Naive thymus-derived CD8-positive, alpha-beta T cell (primary cell): ENCODE results near the gene P2RX6. TPM values are rescaled to one million over a fixed set of nuclear protein-coding genes. Genes with fewer than 3 reads are reported as not detected.

Experiments
- ATAC-seq, 2 donors: fragments of 150-1000 bp; cut with Tn5 transposase in 1 of 2; sonication (Bioruptor Pico), chemical (Tn5 transposase) in 1 of 2; 1 replicate in 1 of 2; 2 replicates in 1 of 2; pipeline ENCODE4 v1.10.0; 2021; ENCODE audit warnings: mild to moderate bottlenecking in 2 of 2, moderate library complexity in 2 of 2
- POLR2A ChIA-PET: fragments of 350-600 bp; sonication (Branson Sonifier 250); formaldehyde crosslinking; loops from one replicate; lab custom pipeline; 2021; ENCODE audit warnings: antibody characterized with exemption; lab: Charles Lee
- DNase-seq, 10 donors: peaks; one replicate each; pipeline versions ENCODE4 v3.0.0 to v3.0.0-alpha.2; 2020 to 2022
- H3K27ac Mint-ChIP-seq, 10 donors: one replicate each; pipeline ENCODE4 v1.8.0; 2020 to 2022; ENCODE audit warnings: mild to moderate bottlenecking in 10 of 10, mixed read lengths in 10 of 10, moderate library complexity in 4 of 10, inconsistent platforms in 1 of 10
- H3K27me3 Mint-ChIP-seq, 5 donors: one replicate each; pipeline ENCODE4 v1.8.0; 2021 to 2022; ENCODE audit warnings: mixed read lengths in 5 of 5
- H3K36me3 Mint-ChIP-seq, 3 donors: one replicate each; pipeline ENCODE4 v1.8.0; 2020 to 2022; ENCODE audit warnings: mixed read lengths in 3 of 3, mild to moderate bottlenecking in 2 of 3, inconsistent platforms in 1 of 3
- H3K4me1 Mint-ChIP-seq, 4 donors: one replicate each; pipeline ENCODE4 v1.8.0; 2021 to 2022; ENCODE audit warnings: mixed read lengths in 4 of 4
- H3K4me3 Mint-ChIP-seq, 10 donors: one replicate each; pipeline ENCODE4 v1.8.0; 2020 to 2022; ENCODE audit warnings: mild to moderate bottlenecking in 10 of 10, mixed read lengths in 10 of 10, moderate library complexity in 6 of 10, inconsistent platforms in 1 of 10
- H3K9me3 Mint-ChIP-seq, 9 donors: one replicate each; pipeline ENCODE4 v1.8.0; 2020 to 2022; ENCODE audit warnings: mixed read lengths in 9 of 9, mild to moderate bottlenecking in 3 of 9, inconsistent platforms in 1 of 9, moderate library complexity in 1 of 9
- microRNA-seq: library from miRNA; unstranded; fragments of <30 nt; microRNA quantifications from one replicate; pipeline ENCODE4 v1.2.0, GENCODE V29; 2022; ENCODE audit warnings: borderline microRNAs expressed
- polyA plus RNA-seq, 3 donors: library from polyadenylated mRNA; unstranded; fragments of 300-500 nt; fragmentation: Illumina TruSeq; gene quantifications; one replicate each; pipeline ENCODE4 v1.2.3, GENCODE V29; 2021
- total RNA-seq, 8 experiments: library from RNA in 2 of 8; stranded (reverse) in 2 of 8; gene quantifications; one replicate each; pipeline ENCODE4 v1.2.3 and lab custom pipeline; 2021 to 2026

The P2RX6 gene
- total and polyA plus RNA-seq, 5 experiments from 2014 or later: 0.25 to 4.5 (median 1.1) TPM

GRCh38 chr22:21073482-21073881 is 58.5 kb downstream of the P2RX6 start:
- no peak for DNase-seq
- Mint-ChIP-seq H3K4me3 (no peak overlapping the region), H3K27ac (no peak overlapping the region), H3K36me3 (no peaks in the 10 kb centered on the region), H3K9me3 (no peaks in the 10 kb centered on the region), H3K27me3 (no peaks in the 10 kb centered on the region), H3K4me1 (no peaks in the 10 kb centered on the region)
- POLR2A ChIA-PET: no interaction called here
- ATAC-seq: no peak

- no peak for DNase-seq
- H3K4me3 Mint-ChIP-seq: no peak overlapping the region
- peaks cover 0 to 1% (median 0%) of the 10 kb centered on the region in 5 donors for H3K27me3 Mint-ChIP-seq
- no peaks in the 10 kb centered on the region for H3K36me3 Mint-ChIP-seq
- H3K4me1 Mint-ChIP-seq: no peaks in the 10 kb centered on the region
- ATAC-seq: no peak
- POLR2A ChIA-PET: no interaction called here
- H3K27ac Mint-ChIP-seq: no peak overlapping the region
- no peaks in the 10 kb centered on the region for H3K9me3 Mint-ChIP-seq
These were observed 59.2 kb downstream of the P2RX6 start for GRCh38 chr22:21074102-21074715.

GRCh38 chr22:21075516-21076138 is 60.7 kb downstream of the P2RX6 start:
- no peaks in the 10 kb centered on the region for H3K4me1 Mint-ChIP-seq
- H3K36me3 Mint-ChIP-seq: no peaks in the 10 kb centered on the region
- peak overlapping the region in 1 of 10 donors; percentile 22 for H3K27ac Mint-ChIP-seq
- no peaks in the 10 kb centered on the region for H3K9me3 Mint-ChIP-seq
- H3K27me3 Mint-ChIP-seq: peaks cover 0 to 1% (median 0%) of the 10 kb centered on the region in 5 donors
- DNase-seq (no peak), ATAC-seq (no peak)
- H3K4me3 Mint-ChIP-seq: peak overlapping the region in 1 of 10 donors; percentile 45
- POLR2A ChIA-PET: no interaction called here

GRCh38 chr22:21076912-21077625 is 62.1 kb downstream of the P2RX6 start:
- H3K36me3 Mint-ChIP-seq: no peaks in the 10 kb centered on the region
- POLR2A ChIA-PET: no interaction called here
- DNase-seq (no peak), ATAC-seq (no peak)
- H3K9me3 Mint-ChIP-seq: no peaks in the 10 kb centered on the region
- H3K4me1 Mint-ChIP-seq: no peaks in the 10 kb centered on the region
- H3K27ac Mint-ChIP-seq: no peak overlapping the region
- no peak overlapping the region for H3K4me3 Mint-ChIP-seq
- H3K27me3 Mint-ChIP-seq: peaks cover 0 to 1% (median 0%) of the 10 kb centered on the region in 5 donors

Small RNA genes within 50 kb of the gene (microRNA-seq; reads per million reads assigned to microRNA genes)
- not detected for gene MIR649

Other genes with a start within 250 kb of the P2RX6 start
- not detected for gene SERPIND1, start 241.1 kb upstream of the P2RX6 start, total RNA-seq
- gene SERPIND1, start 241.1 kb upstream of the P2RX6 start, polyA plus RNA-seq: not detected
- gene PI4KA, start 156.4 kb upstream of the P2RX6 start, total RNA-seq: 100 to 1,000 TPM; 148 to 158 TPM
- gene PI4KA, start 156.4 kb upstream of the P2RX6 start, polyA plus RNA-seq: 10 to 100 TPM; 34.4 to 69.6 (median 50.0) TPM
- gene SNAP29, start 156.2 kb upstream of the P2RX6 start, total RNA-seq: 10 to 100 TPM; 22.5 to 25.1 TPM
- gene SNAP29, start 156.2 kb upstream of the P2RX6 start, polyA plus RNA-seq: 10 to 100 TPM; 18.2 to 20.8 (median 18.9) TPM
- gene CRKL, start 97.8 kb upstream of the P2RX6 start, total RNA-seq: 10 to 100 TPM; 75.1 to 79.0 TPM
- gene CRKL, start 97.8 kb upstream of the P2RX6 start, polyA plus RNA-seq: 10 to 100 TPM; 39.0 to 53.8 (median 40.1) TPM
- 1 to 10 TPM in 1 of 2 experiments, under 1 TPM in 1; 0.47 to 1.3 TPM for gene AIFM3, start 47.9 kb upstream of the P2RX6 start, total RNA-seq
- under 1 TPM; 0.16 to 0.53 (median 0.32) TPM for gene AIFM3, start 47.9 kb upstream of the P2RX6 start, polyA plus RNA-seq
- gene LZTR1, start 32.9 kb upstream of the P2RX6 start, total RNA-seq: 100 to 1,000 TPM in 1 of 2 experiments, 10 to 100 TPM in 1; 92.9 to 103 TPM
- gene LZTR1, start 32.9 kb upstream of the P2RX6 start, polyA plus RNA-seq: 10 to 100 TPM in 2 of 3 donors, 1 to 10 TPM in 1; 8.6 to 14.5 (median 12.3) TPM
- 10 to 100 TPM; 68.5 to 70.5 TPM for gene THAP7, start 13.0 kb upstream of the P2RX6 start, total RNA-seq
- 10 to 100 TPM; 31.7 to 55.5 (median 41.1) TPM for gene THAP7, start 13.0 kb upstream of the P2RX6 start, polyA plus RNA-seq
- 1 to 10 TPM in 1 of 2 experiments, under 1 TPM in 1; 0.69 to 1.3 TPM for gene SLC7A4, start 17.4 kb downstream of the P2RX6 start, total RNA-seq
- 1 to 10 TPM in 2 of 3 donors, under 1 TPM in 1; 0.99 to 1.4 (median 1.2) TPM for gene SLC7A4, start 17.4 kb downstream of the P2RX6 start, polyA plus RNA-seq
- under 1 TPM in 1 of 2 experiments, not detected in 1; 0.11 TPM for gene LRRC74B, start 30.8 kb downstream of the P2RX6 start, total RNA-seq
- gene LRRC74B, start 30.8 kb downstream of the P2RX6 start, polyA plus RNA-seq: not detected